Smooth muscle cell of the brain vasculature (primary cell): ENCODE measurements around the gene MAN1A1.
"Not testable (repeated sequence)": the region's sequence is repeated elsewhere in the genome, so short reads cannot be mapped to it uniquely, and the experiment has no call there.

Experiments
- DNase-seq: peaks from one replicate; pipeline ENCODE4 v3.0.0-alpha.2; 2012; ENCODE audit warnings: low read depth, low spot score

Gene MAN1A1

GRCh38 chr6:119303164-119303887, 46.2 kb downstream of the MAN1A1 start:
- DNase-seq = no peak

- DNase-seq = no peak
These were observed 48.1 kb downstream of the MAN1A1 start for GRCh38 chr6:119301429-119301828.

GRCh38 chr6:119299694-119300093, 49.9 kb downstream of the MAN1A1 start:
- no peak for DNase-seq

DNA sequence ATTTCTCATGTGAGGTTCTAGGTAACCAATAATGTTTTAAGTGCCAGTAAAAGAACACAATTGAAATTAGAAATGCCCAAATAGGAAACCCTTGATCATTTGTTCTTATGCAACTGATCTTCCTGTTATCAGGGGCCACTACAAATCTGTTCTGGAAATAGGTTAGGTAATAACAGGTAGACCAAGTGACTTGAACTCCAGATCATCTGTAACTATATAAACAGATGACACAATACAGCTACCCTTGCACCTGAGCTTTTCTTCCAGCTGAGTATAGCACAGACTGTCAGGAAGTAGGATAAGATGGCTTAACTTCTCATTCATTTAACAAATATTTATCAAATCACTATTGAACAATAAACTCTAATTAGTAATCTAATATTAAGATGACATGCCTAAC, 52.5 kb downstream of the MAN1A1 start:
- DNase-seq = no peak

GRCh38 chr6:119296036-119297035, 53.2 kb downstream of the MAN1A1 start:
- DNase-seq = no peak

- no peak for DNase-seq
These were observed 54.6 kb downstream of the MAN1A1 start for GRCh38 chr6:119294984-119295383.

DNA sequence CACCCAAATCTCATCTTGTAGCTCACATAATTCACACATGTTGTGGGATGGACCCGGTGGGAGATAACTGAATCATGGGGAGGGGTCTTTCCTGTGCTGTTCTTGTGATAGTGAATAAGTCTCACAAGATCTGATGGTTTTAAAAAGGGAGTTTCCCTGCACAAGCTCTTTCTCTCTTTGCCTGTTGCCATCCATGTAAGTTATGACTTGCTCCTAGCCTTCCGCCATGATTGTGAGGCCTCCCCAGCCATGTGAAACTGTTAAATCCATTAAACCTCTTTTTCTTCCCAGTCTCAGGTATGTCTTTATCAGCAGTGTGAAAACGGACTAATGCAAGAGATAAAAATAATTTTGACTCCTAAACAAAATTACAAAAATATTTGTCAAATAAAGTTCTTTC, 58.5 kb downstream of the MAN1A1 start:
- not testable (repeated sequence) for DNase-seq

DNA sequence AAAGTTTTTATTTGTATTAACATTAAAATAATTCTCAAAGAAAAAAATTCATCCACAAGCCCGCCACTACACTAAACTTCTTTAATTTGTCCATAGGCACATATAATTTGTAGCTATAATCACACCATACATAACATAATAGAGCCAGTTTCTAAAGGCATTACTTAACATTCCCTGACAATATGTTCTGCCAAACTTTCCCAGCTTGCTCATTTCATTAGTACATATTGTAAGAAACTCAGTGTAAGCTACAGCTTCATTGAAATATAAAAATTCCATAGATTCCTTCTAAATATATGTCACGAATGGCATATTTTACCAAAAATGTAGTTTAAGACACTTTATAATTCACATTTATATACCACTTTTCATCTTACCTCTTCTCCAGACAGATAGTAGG, 59.3 kb downstream of the MAN1A1 start:
- DNase-seq = no peak

DNA sequence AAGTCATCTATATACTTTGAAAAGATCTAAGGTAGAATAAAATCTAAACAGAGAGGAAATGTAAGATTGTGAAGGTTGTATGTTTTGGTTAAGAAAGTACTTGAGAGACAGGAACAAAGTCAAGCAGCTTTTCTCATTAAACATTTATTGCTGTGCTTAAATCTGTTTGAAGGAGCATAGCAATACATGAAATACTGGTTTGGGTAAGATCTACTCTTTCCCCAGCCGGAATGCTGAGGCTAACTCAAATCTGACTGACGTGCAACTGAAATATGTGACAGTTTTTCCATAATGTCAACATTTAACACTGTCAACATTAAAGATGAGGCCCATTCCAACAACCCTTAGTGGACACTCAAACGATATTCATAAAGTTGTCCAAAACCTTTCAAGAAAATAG, 59.9 kb downstream of the MAN1A1 start:
- no peak for DNase-seq

DNA sequence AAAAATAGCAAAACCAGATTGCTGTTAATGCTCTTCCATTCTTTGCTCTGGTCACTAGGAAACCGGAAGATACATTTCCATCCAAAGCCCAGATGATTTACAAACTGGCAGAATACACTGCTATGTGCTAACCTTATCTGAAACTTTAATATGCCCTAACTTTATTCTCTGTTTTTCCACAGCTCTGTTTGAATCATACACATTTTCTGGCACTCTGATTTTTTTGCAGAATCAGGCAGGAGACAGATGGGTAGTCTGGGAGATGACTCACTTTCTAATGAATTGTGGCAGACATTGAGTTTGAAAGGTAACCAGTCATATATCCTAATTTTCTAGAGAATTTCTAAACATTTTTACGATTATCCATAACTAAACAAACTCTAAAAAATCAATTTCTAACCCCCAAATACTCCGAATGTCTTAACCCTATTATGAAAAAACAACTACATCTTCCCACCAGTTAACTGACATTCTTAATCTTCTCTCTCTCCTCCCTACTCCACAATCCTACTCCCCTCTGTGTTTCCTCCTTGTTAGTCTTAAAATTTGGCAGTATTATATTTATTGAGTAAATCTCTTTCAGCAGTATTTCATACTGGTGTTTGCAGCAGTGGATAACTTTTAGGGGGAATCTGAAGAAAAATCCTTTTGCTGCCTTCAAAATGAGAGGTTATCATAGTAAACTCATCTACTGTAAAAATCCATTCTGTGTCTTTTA, 63.5 kb downstream of the MAN1A1 start:
- DNase-seq = no peak

- DNase-seq = no peak
These were observed 64.6 kb downstream of the MAN1A1 start for GRCh38 chr6:119284861-119285521.

DNA sequence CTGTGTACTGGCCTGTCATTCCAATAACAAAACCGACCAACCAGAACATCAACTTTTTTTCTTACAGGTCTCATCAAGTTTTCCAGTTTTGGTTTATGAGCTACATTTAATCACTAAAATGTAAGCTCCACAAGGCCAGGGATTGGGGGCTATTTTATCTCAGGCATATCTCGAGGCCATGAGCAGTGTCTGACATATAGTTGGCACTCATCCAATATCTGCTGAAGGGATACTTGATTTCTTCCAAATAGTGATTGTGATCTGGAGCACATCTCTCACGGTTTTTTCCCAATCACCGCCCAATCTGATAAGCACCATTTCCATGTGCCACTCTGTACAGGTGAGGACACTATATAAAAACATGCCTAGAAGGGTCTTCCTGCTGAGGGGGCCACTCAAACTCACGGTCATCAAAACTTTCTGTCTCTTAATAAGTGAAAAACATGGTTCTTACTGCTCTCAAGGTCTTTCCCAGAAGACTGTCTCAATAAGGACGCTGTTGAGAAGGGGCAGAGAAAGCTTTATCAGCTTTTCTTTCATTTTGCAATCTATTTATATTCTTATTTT, 65.5 kb downstream of the MAN1A1 start:
- DNase-seq = no peak

DNA sequence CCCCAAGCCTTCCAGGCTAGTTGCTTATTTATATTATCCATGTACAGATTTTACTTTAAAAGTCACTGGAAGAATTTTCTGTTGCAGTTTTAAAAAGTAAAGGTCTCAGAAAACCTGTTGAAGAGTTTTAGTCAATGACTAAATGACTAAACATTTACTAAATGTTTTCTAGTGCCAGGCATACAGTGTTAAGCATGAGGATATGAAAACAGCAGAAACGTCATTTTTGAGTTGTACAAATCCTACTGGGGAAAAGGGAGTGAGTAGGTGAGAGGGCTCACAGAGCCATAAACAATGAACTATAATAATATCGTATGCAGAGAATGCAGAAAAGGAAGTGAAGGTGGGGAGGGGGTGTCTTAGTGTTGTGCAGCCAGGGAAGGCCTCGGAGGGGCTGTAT, 66.3 kb downstream of the MAN1A1 start:
- no peak for DNase-seq

GRCh38 chr6:119280668-119281067, 68.9 kb downstream of the MAN1A1 start:
- no peak for DNase-seq

- no peak for DNase-seq
These were observed 69.5 kb downstream of the MAN1A1 start for GRCh38 chr6:119280080-119280479.

DNA sequence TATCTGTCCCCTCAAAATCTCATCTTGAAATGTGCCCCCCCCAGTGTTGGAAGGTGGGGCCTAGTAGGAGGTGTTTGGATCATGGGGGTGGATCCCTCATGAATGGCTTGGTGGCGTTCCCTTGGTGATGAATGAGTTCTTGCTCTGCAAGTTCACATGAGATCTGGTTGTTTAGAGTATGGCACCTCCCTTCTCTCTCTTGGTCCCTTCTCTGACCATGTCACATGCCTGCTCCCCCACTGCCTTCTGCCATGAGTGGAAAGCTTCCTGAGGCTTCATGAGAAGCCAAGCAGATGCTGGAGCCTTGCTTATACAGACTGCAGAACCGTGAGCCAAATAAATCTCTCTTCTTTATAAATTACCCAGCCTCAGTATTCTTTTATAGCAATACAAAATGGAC, 70.9 kb downstream of the MAN1A1 start:
- DNase-seq = no peak

DNA sequence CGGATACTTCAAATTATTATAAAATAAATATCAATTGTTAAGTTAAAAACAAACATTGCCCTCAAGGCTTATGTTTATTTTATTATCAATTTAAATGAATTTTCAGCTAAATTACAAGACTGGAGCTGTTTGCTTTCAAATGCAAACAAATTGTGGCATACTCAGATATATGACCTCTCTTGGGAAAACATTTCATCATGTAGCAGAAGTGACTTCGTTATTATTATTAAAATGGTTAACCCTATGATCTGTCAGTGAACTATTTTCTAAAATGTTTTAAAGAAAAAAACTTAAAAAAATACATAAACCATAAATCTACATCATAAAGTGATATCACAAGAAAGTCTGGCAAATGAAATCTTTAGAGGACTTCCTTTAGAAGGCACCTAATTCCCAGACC, 72.5 kb downstream of the MAN1A1 start:
- DNase-seq = no peak

DNA sequence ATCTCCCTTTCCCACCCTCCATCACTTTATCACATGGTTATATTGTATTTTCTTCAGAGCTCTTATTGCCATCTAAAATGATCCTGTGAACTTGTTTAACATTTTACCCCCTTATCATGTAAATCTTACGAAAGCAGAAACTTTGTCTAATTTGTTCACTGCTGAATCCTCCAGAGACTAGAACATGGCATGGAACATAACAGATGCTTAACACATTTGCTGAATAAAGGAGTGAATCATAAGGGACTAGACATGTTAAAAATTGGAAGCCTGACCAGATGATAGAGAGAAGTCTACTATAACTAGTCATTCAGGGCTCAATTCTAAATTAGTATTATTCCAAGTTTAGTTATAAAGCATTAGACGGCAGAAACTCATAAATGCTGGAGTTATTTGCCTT, 73.3 kb downstream of the MAN1A1 start:
- no peak for DNase-seq

GRCh38 chr6:119274197-119274595, 75.4 kb downstream of the MAN1A1 start:
- no peak for DNase-seq

GRCh38 chr6:119273272-119274196, 76.0 kb downstream of the MAN1A1 start:
- DNase-seq = no peak
